Omental fat pad (tissue), 4 donors: Measurements from ENCODE around the gene ELP1. TPM values are rescaled to one million over a fixed set of nuclear protein-coding genes. Genes with fewer than 3 reads are reported as not detected.

Experiments
- ATAC-seq: fragments of 150-250 bp; one replicate; pipeline ENCODE4 v1.9.1; 2016; ENCODE audit warnings: mild to moderate bottlenecking, moderate library complexity; ENCODE audit not compliant: low FRiP score
- DNase-seq: peaks from one replicate; pipeline ENCODE4 v3.0.0-alpha.2; 2019; ENCODE audit warnings: low spot score
- total RNA-seq, 4 donors: library from RNA; depleted of rRNA; stranded (reverse); fragments of >200 nt; gene quantifications; one replicate each; pipeline ENCODE4 v1.1.0, GENCODE V29; 2016
- TF ChIP-seq, protein P1 (sequence below), 3 donors: fragments of 450-650 bp; IDR thresholded peaks; one replicate each; pipeline ENCODE4 v1.5.1; 2016 to 2017; ENCODE audit warnings: antibody characterized with exemption in 3 of 3, mild to moderate bottlenecking in 3 of 3, moderate library complexity in 2 of 3

The ELP1 gene
- total RNA-seq, 4 donors from 2014 or later, result 16.0 to 24.9 (median 18.7) TPM

DNA sequence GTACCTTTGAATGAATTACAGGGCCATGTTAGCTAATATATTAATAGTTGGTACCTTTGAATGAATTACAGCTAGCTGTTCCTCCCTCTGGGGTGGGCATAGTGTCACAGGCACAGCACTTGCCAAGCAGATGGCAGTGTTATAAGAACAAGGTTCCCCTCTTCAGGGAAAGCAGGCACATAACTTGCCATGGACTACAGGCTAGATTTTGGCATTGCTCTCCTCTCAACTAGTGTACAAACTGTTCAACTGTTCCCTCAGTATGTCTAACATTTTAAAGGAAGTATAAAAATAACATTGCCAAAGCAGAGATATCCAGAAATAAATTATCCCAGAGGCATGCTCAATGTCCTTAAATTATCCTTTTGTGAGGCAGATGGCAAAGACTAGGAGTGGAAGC lies 34.0 kb upstream of the ELP1 start:
- ATAC-seq (no peak), DNase-seq (no peak)
- TF ChIP-seq, protein P1, sequence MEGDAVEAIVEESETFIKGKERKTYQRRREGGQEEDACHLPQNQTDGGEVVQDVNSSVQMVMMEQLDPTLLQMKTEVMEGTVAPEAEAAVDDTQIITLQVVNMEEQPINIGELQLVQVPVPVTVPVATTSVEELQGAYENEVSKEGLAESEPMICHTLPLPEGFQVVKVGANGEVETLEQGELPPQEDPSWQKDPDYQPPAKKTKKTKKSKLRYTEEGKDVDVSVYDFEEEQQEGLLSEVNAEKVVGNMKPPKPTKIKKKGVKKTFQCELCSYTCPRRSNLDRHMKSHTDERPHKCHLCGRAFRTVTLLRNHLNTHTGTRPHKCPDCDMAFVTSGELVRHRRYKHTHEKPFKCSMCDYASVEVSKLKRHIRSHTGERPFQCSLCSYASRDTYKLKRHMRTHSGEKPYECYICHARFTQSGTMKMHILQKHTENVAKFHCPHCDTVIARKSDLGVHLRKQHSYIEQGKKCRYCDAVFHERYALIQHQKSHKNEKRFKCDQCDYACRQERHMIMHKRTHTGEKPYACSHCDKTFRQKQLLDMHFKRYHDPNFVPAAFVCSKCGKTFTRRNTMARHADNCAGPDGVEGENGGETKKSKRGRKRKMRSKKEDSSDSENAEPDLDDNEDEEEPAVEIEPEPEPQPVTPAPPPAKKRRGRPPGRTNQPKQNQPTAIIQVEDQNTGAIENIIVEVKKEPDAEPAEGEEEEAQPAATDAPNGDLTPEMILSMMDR (IDR thresholded peaks at IDR 0.05), result no peak

DNA sequence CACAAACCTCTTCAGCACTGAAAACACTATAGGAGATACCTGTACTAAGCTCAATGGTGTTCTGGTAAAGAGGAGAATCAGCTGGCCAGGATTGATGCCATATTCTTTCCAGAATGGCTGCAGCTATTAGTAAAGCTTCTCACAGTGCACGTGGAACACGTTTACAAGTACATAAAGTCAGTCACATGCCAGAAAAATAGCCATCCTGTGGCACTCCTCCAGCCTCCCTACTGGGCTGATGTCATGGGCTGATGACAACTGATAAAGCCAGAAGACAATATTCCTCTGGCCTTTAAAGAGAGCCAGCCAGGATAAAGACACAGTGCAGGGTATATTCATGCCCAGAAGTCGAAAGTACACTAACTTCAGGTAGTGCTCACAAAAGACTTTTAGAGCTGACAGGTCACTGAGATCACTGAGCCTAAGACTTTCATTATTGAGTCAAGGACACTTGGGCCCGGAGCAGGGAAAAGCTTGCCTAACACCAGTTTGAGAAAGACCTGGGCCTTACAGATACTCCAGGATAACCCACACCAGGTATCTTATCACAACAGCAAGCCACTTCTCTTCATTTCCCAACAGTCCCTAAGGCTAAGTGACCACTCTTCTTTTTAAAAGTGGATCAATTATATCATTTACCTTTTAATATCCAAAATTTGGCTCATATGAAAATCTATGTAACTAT lies 29.7 kb upstream of the ELP1 start:
- TF ChIP-seq, protein P1 (IDR thresholded peaks at IDR 0.05), result no peak
- ATAC-seq, result no peak
- no peak for DNase-seq

DNA sequence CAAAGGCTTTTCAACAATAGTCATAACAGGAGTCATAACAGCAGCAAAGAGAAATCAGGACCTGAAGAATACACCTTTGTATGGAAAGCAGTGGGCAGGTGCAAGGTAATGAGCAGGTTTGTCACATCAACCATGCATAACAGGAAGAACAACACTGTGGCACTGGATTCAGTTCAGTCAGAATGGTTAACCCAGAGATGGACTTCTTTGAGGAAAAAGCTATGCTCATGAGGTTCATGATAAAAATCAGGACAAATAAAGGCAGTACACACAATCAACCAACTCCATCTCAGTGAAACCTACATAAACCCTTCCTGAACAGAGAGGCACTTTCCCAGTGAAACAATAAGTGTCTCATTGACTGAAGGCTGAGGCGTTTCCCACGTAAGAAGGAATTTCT lies 27.2 kb upstream of the ELP1 start:
- TF ChIP-seq, protein P1 (IDR thresholded peaks at IDR 0.05), result no peak
- ATAC-seq, result no peak
- DNase-seq, result no peak

DNA sequence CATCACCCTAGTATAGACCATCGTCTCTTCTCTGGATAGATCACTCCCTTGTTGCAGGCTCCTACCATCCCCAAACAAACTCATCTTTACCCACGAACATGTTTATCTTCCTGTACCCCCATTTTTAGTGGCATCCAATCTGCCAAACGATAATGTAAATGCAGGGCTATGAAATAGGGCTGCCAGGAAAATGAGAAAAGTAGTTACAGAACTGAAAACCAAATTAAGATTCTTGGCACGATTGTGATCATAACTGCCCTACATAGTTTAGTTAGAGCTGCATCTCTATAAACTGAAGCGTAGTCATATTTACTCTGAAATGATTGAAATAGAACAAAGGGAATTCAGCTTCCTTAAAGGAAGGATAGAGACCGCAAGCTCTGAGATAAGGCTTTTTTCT lies 26.4 kb upstream of the ELP1 start:
- ATAC-seq (no peak), DNase-seq (no peak)
- TF ChIP-seq, protein P1 (IDR thresholded peaks at IDR 0.05), result no peak

DNA sequence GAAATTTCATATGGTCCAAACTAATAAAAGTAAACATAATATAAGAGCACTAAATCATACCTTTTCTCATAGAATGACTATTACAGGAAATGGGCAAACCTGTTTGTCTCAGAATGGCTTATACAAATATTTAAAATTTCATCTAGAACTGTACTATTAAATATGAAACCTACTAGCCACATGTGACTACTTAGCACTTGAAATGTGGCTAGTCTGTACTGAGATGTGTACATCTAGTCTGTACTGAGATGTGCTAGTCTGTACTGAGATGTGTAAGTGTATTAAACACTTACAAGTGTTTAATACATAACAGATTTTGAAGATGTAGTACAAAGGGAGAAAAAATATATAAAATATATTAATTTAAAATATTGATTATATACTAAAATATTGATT lies 22.7 kb upstream of the ELP1 start:
- TF ChIP-seq, protein P1 (IDR thresholded peaks at IDR 0.05), result no peak
- ATAC-seq, result no peak
- no peak for DNase-seq

DNA sequence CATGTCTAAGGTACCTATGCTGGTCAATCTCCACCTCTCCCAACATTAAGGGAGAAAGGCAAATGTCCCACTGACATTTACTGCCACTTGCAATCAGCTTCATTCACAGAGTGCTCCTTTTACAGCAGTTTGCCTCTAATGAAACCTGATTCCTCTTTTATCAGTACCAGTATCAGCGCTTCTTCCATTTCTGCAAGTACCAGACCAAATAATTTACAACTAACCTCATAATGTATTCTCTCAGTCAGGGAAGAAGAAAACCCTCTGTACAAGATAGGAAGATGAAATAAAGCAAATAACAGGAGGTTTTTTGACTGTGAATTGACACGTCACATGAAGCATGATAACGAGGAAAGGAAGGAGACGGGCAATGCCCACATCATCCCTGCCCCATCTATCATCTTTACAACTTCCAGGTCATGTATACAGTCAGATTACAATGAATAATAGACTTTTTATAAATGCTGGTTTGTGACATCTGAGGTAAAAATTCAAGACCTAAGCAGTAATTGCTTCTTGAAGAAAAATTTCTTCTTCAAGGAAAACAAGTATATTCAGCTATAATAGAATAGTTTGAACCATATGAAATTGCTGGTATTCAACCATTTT lies 22.2 kb upstream of the ELP1 start:
- TF ChIP-seq, protein P1 (IDR thresholded peaks at IDR 0.05), result no peak
- ATAC-seq (no peak), DNase-seq (no peak)

DNA sequence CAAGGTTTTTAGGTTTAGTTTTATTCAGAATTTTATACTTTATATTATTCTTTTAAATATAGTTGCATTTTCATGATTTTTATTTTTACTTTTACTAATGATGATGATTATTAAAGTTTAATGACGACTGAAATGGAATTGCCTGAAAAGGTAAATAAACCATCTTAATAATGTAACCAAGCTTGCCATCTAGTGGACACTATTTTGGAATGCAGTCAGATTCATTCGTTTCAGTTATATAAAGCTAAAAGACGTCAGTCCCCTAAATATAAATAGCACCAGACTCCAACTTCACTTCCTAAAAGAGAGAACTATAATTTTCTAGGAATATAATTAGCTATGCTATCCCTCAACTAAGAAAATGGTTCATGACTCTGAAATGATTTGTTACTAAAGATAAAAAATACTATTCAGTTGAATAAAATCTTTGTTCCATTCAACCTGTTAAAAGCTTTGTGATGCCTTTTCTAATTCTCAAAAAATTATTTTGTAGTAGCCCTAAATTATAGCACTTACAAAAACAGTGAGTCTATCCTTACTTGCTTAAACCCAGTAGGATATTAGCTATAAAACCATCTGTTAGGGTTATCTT lies 20.2 kb upstream of the ELP1 start:
- ATAC-seq, result no peak
- TF ChIP-seq, protein P1 (IDR thresholded peaks at IDR 0.05), result no peak
- no peak for DNase-seq
